IMR-90 (cell line): ENCODE results near the gene ADRA2C. TPM values are rescaled to one million over a fixed set of nuclear protein-coding genes. Genes with fewer than 3 reads are reported as not detected.

Source experiments
- ATAC-seq: fragments of 200-7000 bp; cut with Tn5 transposase; 2 replicates; pipeline ENCODE4 v1.9.1; 2020; ENCODE audit warnings: low read depth, mild to moderate bottlenecking, moderate library complexity
- BruUV-seq: library from RNA; stranded (reverse); fragments of 400-500 nt; replicated peaks from 2 replicates; lab custom pipeline; 2021; lab: Mats Ljungman, UMichigan
- CTCF ChIA-PET: fragments of 300-600 bp; formaldehyde crosslinking; extraction: SDS; loops from one replicate; lab custom pipeline; 2021; ENCODE audit warnings: antibody characterized with exemption; lab: Yijun Ruan, JAX
- POLR2A ChIA-PET: fragments of 300-600 bp; sonication (Branson Sonifier 250); formaldehyde crosslinking; loops from one replicate; lab custom pipeline; 2022; ENCODE audit warnings: antibody characterized with exemption; ENCODE audit not compliant: unreplicated experiment; lab: Charles Lee
- DNase-seq: peaks from one replicate; pipeline ENCODE4 v3.0.0; 2013
- H2AFZ ChIP-seq: replicated peaks from 2 replicates; pipeline ENCODE3; 2013; ENCODE audit warnings: low read length, mild to moderate bottlenecking; ENCODE audit not compliant: poor library complexity
- H2AK5ac ChIP-seq: 2 replicates; pipeline ENCODE4 v1.6.1; 2013; ENCODE audit warnings: low read depth, low read length, inconsistent platforms
- H2AK9ac ChIP-seq: replicated peaks from 2 replicates; pipeline ENCODE3; 2013; ENCODE audit warnings: mild to moderate bottlenecking, low read depth, low read length, moderate library complexity; ENCODE audit not compliant: poor library complexity
- H2BK120ac ChIP-seq: 2 replicates; pipeline ENCODE4 v1.6.1; 2013; ENCODE audit warnings: low read depth, low read length, inconsistent platforms
- H2BK15ac ChIP-seq: 3 replicates; pipeline ENCODE4 v1.6.1; 2013; ENCODE audit warnings: low read depth, low read length, inconsistent platforms
- H2BK20ac ChIP-seq: 2 replicates; pipeline ENCODE4 v1.6.1; 2013; ENCODE audit warnings: low read depth, mild to moderate bottlenecking, inconsistent platforms, low read length, moderate library complexity
- H2BK5ac ChIP-seq: 2 replicates; pipeline ENCODE4 v1.6.1; 2013; ENCODE audit warnings: mild to moderate bottlenecking, low read depth, low read length, inconsistent platforms; ENCODE audit not compliant: poor library complexity, severe bottlenecking
- H3K14ac ChIP-seq: replicated peaks from 2 replicates; pipeline ENCODE4 v1.6.1; 2013; ENCODE audit warnings: low read depth, low read length, inconsistent platforms
- H3K18ac ChIP-seq: 2 replicates; pipeline ENCODE4 v1.6.1; 2013; ENCODE audit warnings: low read depth, low read length, control low read depth
- H3K23ac ChIP-seq: 2 replicates; pipeline ENCODE4 v1.6.1; 2013; ENCODE audit warnings: low read depth, low read length, inconsistent platforms
- H3K27ac ChIP-seq: 2 replicates; pipeline ENCODE4 v1.5.1; 2013; ENCODE audit warnings: mild to moderate bottlenecking, control low read depth, low read length; ENCODE audit not compliant: insufficient read depth
- H3K27me3 ChIP-seq: 2 replicates; pipeline ENCODE4 v1.6.1; 2013; ENCODE audit warnings: low read length; ENCODE audit not compliant: control insufficient read depth, insufficient read depth
- H3K36me3 ChIP-seq: 2 replicates; pipeline ENCODE4 v1.6.1; 2013; ENCODE audit warnings: low read length, mixed read lengths; ENCODE audit not compliant: control insufficient read depth, insufficient read depth
- H3K4ac ChIP-seq: 2 replicates; pipeline ENCODE4 v1.6.1; 2013; ENCODE audit warnings: low read depth, low read length, inconsistent platforms
- H3K4me1 ChIP-seq: 2 replicates; pipeline ENCODE4 v1.6.1; 2013; ENCODE audit warnings: low read length, mixed read lengths; ENCODE audit not compliant: control insufficient read depth, insufficient read depth
- H3K4me2 ChIP-seq: 2 replicates; pipeline ENCODE4 v1.6.1; 2013; ENCODE audit warnings: low read depth, mild to moderate bottlenecking, control low read depth, low read length, moderate library complexity
- H3K4me3 ChIP-seq: 2 replicates; pipeline ENCODE4 v1.5.1; 2013; ENCODE audit warnings: low read depth, mild to moderate bottlenecking, control low read depth, low read length, moderate library complexity; ENCODE audit not compliant: insufficient read depth
- H3K56ac ChIP-seq: 2 replicates; pipeline ENCODE4 v1.6.1; 2013; ENCODE audit warnings: low read length, inconsistent platforms; ENCODE audit not compliant: insufficient read depth; ENCODE audit errors: extremely low read depth
- H3K79me1 ChIP-seq, 2 experiments: 2 replicates each; pipeline ENCODE4 v1.6.1; 2013; ENCODE audit warnings: low read length in 2 of 2, inconsistent platforms in 1 of 2, low read depth in 1 of 2
- H3K9ac ChIP-seq: 2 replicates; pipeline ENCODE4 v1.6.1; 2013; ENCODE audit warnings: low read depth, low read length, control low read depth
- H3K9me1 ChIP-seq: 2 replicates; pipeline ENCODE4 v1.6.1; 2013; ENCODE audit warnings: low read length, inconsistent platforms; ENCODE audit not compliant: insufficient read depth
- H3K9me3 ChIP-seq: 2 replicates; pipeline ENCODE4 v1.6.1; 2013; ENCODE audit warnings: low read length; ENCODE audit not compliant: control insufficient read depth, insufficient read depth
- H4K20me1 ChIP-seq: 2 replicates; pipeline ENCODE4 v1.6.1; 2013; ENCODE audit warnings: low read length, inconsistent platforms; ENCODE audit not compliant: insufficient read depth
- H4K5ac ChIP-seq: 2 replicates; pipeline ENCODE4 v1.6.1; 2013; ENCODE audit warnings: mild to moderate bottlenecking, low read depth, low read length, control low read depth
- H4K8ac ChIP-seq, 2 experiments: 2 replicates each; pipeline ENCODE4 v1.6.1; 2013; ENCODE audit warnings: low read depth in 2 of 2, low read length in 2 of 2, control low read depth in 1 of 2, inconsistent platforms in 1 of 2
- H4K91ac ChIP-seq: 2 replicates; pipeline ENCODE4 v1.6.1; 2013; ENCODE audit warnings: low read depth, low read length, inconsistent platforms; ENCODE audit not compliant: insufficient read depth
- BHLHE40 ChIP-seq: fragments of 150-350 bp; IDR thresholded peaks from 2 replicates; pipeline ENCODE4 v1.6.1; 2016; ENCODE audit warnings: mild to moderate bottlenecking, low read depth, low read length
- CEBPB ChIP-seq: IDR thresholded peaks from 2 replicates; pipeline ENCODE4 v1.6.1; 2012; ENCODE audit warnings: low read depth, low read length, improper control_type of control experiment
- CHD1 ChIP-seq: IDR thresholded peaks from 2 replicates; pipeline ENCODE4 v1.6.1; 2012; ENCODE audit warnings: low read depth, low read length, improper control_type of control experiment
- FOS ChIP-seq: fragments of 150-350 bp; IDR thresholded peaks from 2 replicates; pipeline ENCODE4 v1.6.1; 2016; ENCODE audit warnings: low read depth, low read length
- MAFK ChIP-seq: IDR thresholded peaks from 2 replicates; pipeline ENCODE4 v1.6.1; 2012; ENCODE audit warnings: low read depth, low read length, improper control_type of control experiment
- MAZ ChIP-seq: IDR thresholded peaks from 2 replicates; pipeline ENCODE4 v1.6.1; 2012; ENCODE audit warnings: low read depth, mild to moderate bottlenecking, low read length, improper control_type of control experiment, moderate library complexity, borderline replicate concordance
- MXI1 ChIP-seq: IDR thresholded peaks from 2 replicates; pipeline ENCODE4 v1.6.1; 2012; ENCODE audit warnings: low read depth, mild to moderate bottlenecking, low read length, moderate library complexity, borderline replicate concordance
- NFE2L2 ChIP-seq: fragments of 150-350 bp; IDR thresholded peaks from 2 replicates; pipeline ENCODE4 v1.6.1; 2016; ENCODE audit warnings: low read depth, mild to moderate bottlenecking, low read length
- POLR2A ChIP-seq: IDR thresholded peaks from 2 replicates; pipeline ENCODE4 v1.6.1; 2012; ENCODE audit warnings: mild to moderate bottlenecking, low read depth, low read length
- RAD21 ChIP-seq: IDR thresholded peaks from 2 replicates; pipeline ENCODE4 v1.6.1; 2012; ENCODE audit warnings: low read length, improper control_type of control experiment
- RCOR1 ChIP-seq: IDR thresholded peaks from 2 replicates; pipeline ENCODE4 v1.6.1; 2012; ENCODE audit warnings: mild to moderate bottlenecking, low read length, improper control_type of control experiment; ENCODE audit not compliant: insufficient replicate concordance
- RFX5 ChIP-seq: IDR thresholded peaks from 2 replicates; pipeline ENCODE4 v1.8.0; 2012; ENCODE audit warnings: low read depth, mild to moderate bottlenecking, low read length, moderate library complexity
- SMC3 ChIP-seq: fragments of 150-350 bp; IDR thresholded peaks from 2 replicates; pipeline ENCODE4 v1.6.1; 2016; ENCODE audit warnings: low read depth, mild to moderate bottlenecking, antibody characterized with exemption, low read length, moderate library complexity
- WGBS, 2 experiments: methylation state at CpG; one replicate each; pipeline versions ENCODE4 v1.1.5 to v1.1.7; 2013; ENCODE audit warnings: missing lambda C conversion rate in 2 of 2; ENCODE audit not compliant: insufficient read length in 1 of 2; ENCODE audit errors: extremely low coverage in 2 of 2; 5-methylcytosine and 5-hydroxymethylcytosine counted together
- dilution Hi-C: fragments of 300-500 bp; cut with HindIII; formaldehyde crosslinking; loops from one replicate; pipeline ENCODE4 v1.14.3; 2018; ENCODE audit warnings: low sequenced_read_pairs; ENCODE audit not compliant: unreplicated experiment
- in situ Hi-C: fragments of 300-500 bp; cut with MboI; formaldehyde crosslinking; loops from 3 replicates; pipeline ENCODE4 v1.14.3; 2019; ENCODE audit warnings: low sequenced_read_pairs, inconsistent platforms, mixed read lengths
- intact Hi-C: fragments of 100-400 bp; cut with micrococcal nuclease; formaldehyde crosslinking; loops from 2 replicates; pipeline ENCODE4 v1.10.0; 2022
- polyA plus RNA-seq, 3 experiments: library from polyadenylated mRNA; depleted of rRNA; stranded (reverse); fragments of >200 nt; gene quantifications; 2 replicates each; pipeline ENCODE4 v1.2.3, GENCODE V29; 2012; ENCODE audit warnings: low replicate concordance in 1 of 3
- total RNA-seq: library from RNA; depleted of rRNA; stranded (reverse); fragments of >200 nt; gene quantifications from 2 replicates; pipeline ENCODE4 v1.2.3, GENCODE V29; 2012
- TF ChIP-seq, protein P1 (sequence below): fragments of 150-350 bp; IDR thresholded peaks from 2 replicates; pipeline ENCODE4 v1.6.1; 2016; ENCODE audit warnings: low read depth, mild to moderate bottlenecking, low read length, moderate library complexity, borderline replicate concordance
- TF ChIP-seq, protein P2 (sequence below): fragments of 150-350 bp; IDR thresholded peaks from 2 replicates; pipeline ENCODE4 v1.6.1; 2017; ENCODE audit warnings: mild to moderate bottlenecking, antibody characterized with exemption, low read length, low read depth

ADRA2C gene
- total and polyA plus RNA-seq, 2 of the 4 experiments (the other 2 are of a cell fraction), result under 0.01 to 0.14 TPM

DNA sequence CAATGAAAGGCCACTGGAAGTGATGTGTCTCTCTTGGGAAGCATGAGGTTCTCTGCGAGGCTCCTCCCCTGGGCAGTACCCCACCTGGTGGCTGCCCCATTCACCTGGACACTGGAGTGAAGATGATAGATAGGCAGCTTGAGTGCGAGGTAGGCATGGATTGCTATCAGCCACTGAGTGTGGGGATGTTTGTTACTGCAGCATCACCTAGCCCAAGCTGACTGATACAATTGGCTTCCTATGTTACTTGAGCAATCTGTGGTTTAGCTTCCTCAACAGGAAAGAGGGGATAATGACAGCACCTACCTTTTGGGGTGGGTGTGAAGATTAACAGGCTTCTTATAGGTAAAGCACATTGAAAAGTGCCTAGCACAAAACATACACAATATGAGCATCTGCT, 30.8 kb downstream of the ADRA2C start:
- ChIA-PET POLR2A (no interaction called here), CTCF (no interaction called here)
- intact Hi-C loops, result no loop called here
- H2AFZ ChIP-seq, result no peak overlapping the region
- no peak overlapping the region for H3K18ac ChIP-seq
- TF ChIP-seq FOS, result no peak
- TF ChIP-seq CHD1, result no peak
- TF ChIP-seq POLR2A, result no peak
- no peak for TF ChIP-seq RCOR1
- TF ChIP-seq, protein P1, sequence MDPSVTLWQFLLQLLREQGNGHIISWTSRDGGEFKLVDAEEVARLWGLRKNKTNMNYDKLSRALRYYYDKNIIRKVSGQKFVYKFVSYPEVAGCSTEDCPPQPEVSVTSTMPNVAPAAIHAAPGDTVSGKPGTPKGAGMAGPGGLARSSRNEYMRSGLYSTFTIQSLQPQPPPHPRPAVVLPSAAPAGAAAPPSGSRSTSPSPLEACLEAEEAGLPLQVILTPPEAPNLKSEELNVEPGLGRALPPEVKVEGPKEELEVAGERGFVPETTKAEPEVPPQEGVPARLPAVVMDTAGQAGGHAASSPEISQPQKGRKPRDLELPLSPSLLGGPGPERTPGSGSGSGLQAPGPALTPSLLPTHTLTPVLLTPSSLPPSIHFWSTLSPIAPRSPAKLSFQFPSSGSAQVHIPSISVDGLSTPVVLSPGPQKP, result no peak
- TF ChIP-seq NFE2L2, result no peak
- no peak for TF ChIP-seq RFX5
- TF ChIP-seq, protein P2, sequence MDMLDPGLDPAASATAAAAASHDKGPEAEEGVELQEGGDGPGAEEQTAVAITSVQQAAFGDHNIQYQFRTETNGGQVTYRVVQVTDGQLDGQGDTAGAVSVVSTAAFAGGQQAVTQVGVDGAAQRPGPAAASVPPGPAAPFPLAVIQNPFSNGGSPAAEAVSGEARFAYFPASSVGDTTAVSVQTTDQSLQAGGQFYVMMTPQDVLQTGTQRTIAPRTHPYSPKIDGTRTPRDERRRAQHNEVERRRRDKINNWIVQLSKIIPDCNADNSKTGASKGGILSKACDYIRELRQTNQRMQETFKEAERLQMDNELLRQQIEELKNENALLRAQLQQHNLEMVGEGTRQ, result no peak
- no peak for TF ChIP-seq CEBPB
- TF ChIP-seq RAD21, result no peak
- no peak for TF ChIP-seq BHLHE40
- TF ChIP-seq SMC3, result no peak
- TF ChIP-seq MAZ, result no peak
- no peak for TF ChIP-seq MAFK
- no peak for TF ChIP-seq MXI1
- no peak overlapping the region for H2BK5ac ChIP-seq
- 83% methylated on average over 1 of the region's 2 CpGs; no CpG with 5 or more reads in 1 of the 2 experiments for WGBS, 2 experiments
- no peak overlapping the region for H3K4me2 ChIP-seq
- peaks cover 10% of the 10 kb centered on the region; the same call in 1 of the 2 replicates for H3K27me3 ChIP-seq
- ATAC-seq (no peak), DNase-seq (no peak)
- no peak overlapping the region for H3K23ac ChIP-seq
- no peak overlapping the region for H3K9ac ChIP-seq
- no peaks in the 10 kb centered on the region for H3K36me3 ChIP-seq
- no peak overlapping the region for H3K27ac ChIP-seq
- H4K91ac ChIP-seq, result no peak overlapping the region
- H2BK120ac ChIP-seq, result no peak overlapping the region
- H3K4me3 ChIP-seq, result no peak overlapping the region
- H3K56ac ChIP-seq, result no peak overlapping the region
- no peak overlapping the region for H2AK5ac ChIP-seq
- dilution Hi-C loops, result no loop called here
- H3K4me1 ChIP-seq, result no peaks in the 10 kb centered on the region
- no peak overlapping the region for H4K5ac ChIP-seq
- H4K20me1 ChIP-seq, result no peaks in the 10 kb centered on the region
- H3K4ac ChIP-seq, result no peak overlapping the region
- in situ Hi-C loops, result no loop called here
- H4K8ac ChIP-seq, result no peak overlapping the region
- H3K9me3 ChIP-seq, result peaks cover 5% of the 10 kb centered on the region; the same call in 1 of the 2 replicates
- H3K14ac ChIP-seq, result no peak overlapping the region
- H2AK9ac ChIP-seq, result no peak overlapping the region
- H2BK20ac ChIP-seq, result no peak overlapping the region
- no peak overlapping the region for H2BK15ac ChIP-seq
- no TSS peak for BruUV-seq
- no peaks in the 10 kb centered on the region for H3K79me1 ChIP-seq
- no peaks in the 10 kb centered on the region for H3K9me1 ChIP-seq
